Astrocyte of the spinal cord (primary cell): Measurements from ENCODE around the gene APEH.

Experiments used
- DNase-seq: peaks from one replicate; pipeline ENCODE4 v3.0.0; 2011; ENCODE audit warnings: low read depth, low spot score
- H3K4me3 ChIP-seq: 2 replicates; pipeline ENCODE4 v1.5.1; 2011; ENCODE audit warnings: low read depth, mild to moderate bottlenecking, low read length, moderate library complexity
- CTCF ChIP-seq: IDR thresholded peaks from 2 replicates; pipeline ENCODE4 v1.5.1; 2012; ENCODE audit warnings: low read depth, mild to moderate bottlenecking, low read length, inconsistent platforms
- in situ Hi-C: cut with HindIII; loops from 2 replicates; pipeline ENCODE4 v1.10.0; 2017; ENCODE audit warnings: low sequenced_read_pairs

Gene APEH

GRCh38 chr3:49724586-49724985, 50.4 kb downstream of the APEH start:
- peak; percentile 21 for DNase-seq
- TF ChIP-seq CTCF: no peak
- in situ Hi-C loops: no loop called here
- peak overlapping the region; percentile 55 for H3K4me3 ChIP-seq

GRCh38 chr3:49725906-49726681, 51.9 kb downstream of the APEH start:
- no peak for DNase-seq
- no peak for TF ChIP-seq CTCF
- no peak overlapping the region for H3K4me3 ChIP-seq
- in situ Hi-C loops: no loop called here

GRCh38 chr3:49727154-49727923, 53.2 kb downstream of the APEH start:
- no peak for DNase-seq
- in situ Hi-C loops: no loop called here
- no peak for TF ChIP-seq CTCF
- no peak overlapping the region for H3K4me3 ChIP-seq

- in situ Hi-C loops: no loop called here
- no peak for TF ChIP-seq CTCF
- no peak for DNase-seq
- H3K4me3 ChIP-seq: no peak overlapping the region
Measured at GRCh38 chr3:49727924-49728361, 53.8 kb downstream of the APEH start.

- TF ChIP-seq CTCF: no peak
- in situ Hi-C loops: no loop called here
- H3K4me3 ChIP-seq: no peak overlapping the region
- no peak for DNase-seq
Measured at GRCh38 chr3:49729966-49730609, 55.9 kb downstream of the APEH start.

GRCh38 chr3:49732597-49732996, 58.4 kb downstream of the APEH start:
- no peak overlapping the region for H3K4me3 ChIP-seq
- TF ChIP-seq CTCF: no peak
- DNase-seq: no peak
- in situ Hi-C loops: no loop called here
